NB4 (cell line): ENCODE results near the gene WASF1.

Source experiments
- DNase-seq: peaks from one replicate; pipeline ENCODE4 v3.0.0; 2010; ENCODE audit warnings: low read depth
- H3K4me3 ChIP-seq: one replicate; pipeline ENCODE4 v1.5.1; 2011; ENCODE audit warnings: mild to moderate bottlenecking, low read depth, low read length, moderate library complexity
- MYC ChIP-seq: IDR thresholded peaks from 2 replicates; pipeline ENCODE4 v1.6.1; 2011; ENCODE audit warnings: low read depth, low read length
- POLR2A ChIP-seq: IDR thresholded peaks from 2 replicates; pipeline ENCODE4 v1.6.1; 2011; ENCODE audit warnings: mild to moderate bottlenecking; ENCODE audit not compliant: insufficient read length; ENCODE audit errors: extremely low read depth
- TF ChIP-seq, protein P1 (sequence below): IDR thresholded peaks from 2 replicates; pipeline ENCODE4 v1.6.1; 2011; ENCODE audit warnings: low read depth, low read length
- TF ChIP-seq, protein P2 (sequence below): IDR thresholded peaks from one replicate; pipeline ENCODE4 v1.5.1; 2012; ENCODE audit warnings: low read depth, low read length

WASF1 gene

DNA sequence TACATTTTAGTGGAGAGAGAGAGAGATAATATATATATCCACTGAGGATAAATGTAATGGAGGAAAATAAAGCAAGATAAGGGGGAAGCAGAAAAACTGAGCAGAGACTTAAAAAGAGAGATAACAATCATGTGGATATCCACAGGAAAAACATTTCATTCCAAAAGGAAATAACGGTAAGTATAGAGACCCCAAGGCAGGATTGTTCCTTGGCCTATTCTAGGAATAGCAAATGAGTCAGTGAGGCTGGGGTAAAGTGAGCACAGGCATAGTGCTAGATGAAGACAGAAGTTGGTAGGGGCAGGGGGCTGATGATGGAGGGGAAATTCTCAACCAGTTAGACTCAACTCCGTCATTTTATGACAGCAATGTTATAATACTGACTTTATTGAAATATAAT lies 12.0 kb upstream of the WASF1 start:
- H3K4me3 ChIP-seq = no peak overlapping the region
- TF ChIP-seq, protein P1, sequence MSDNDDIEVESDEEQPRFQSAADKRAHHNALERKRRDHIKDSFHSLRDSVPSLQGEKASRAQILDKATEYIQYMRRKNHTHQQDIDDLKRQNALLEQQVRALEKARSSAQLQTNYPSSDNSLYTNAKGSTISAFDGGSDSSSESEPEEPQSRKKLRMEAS = no peak
- TF ChIP-seq, protein P2, sequence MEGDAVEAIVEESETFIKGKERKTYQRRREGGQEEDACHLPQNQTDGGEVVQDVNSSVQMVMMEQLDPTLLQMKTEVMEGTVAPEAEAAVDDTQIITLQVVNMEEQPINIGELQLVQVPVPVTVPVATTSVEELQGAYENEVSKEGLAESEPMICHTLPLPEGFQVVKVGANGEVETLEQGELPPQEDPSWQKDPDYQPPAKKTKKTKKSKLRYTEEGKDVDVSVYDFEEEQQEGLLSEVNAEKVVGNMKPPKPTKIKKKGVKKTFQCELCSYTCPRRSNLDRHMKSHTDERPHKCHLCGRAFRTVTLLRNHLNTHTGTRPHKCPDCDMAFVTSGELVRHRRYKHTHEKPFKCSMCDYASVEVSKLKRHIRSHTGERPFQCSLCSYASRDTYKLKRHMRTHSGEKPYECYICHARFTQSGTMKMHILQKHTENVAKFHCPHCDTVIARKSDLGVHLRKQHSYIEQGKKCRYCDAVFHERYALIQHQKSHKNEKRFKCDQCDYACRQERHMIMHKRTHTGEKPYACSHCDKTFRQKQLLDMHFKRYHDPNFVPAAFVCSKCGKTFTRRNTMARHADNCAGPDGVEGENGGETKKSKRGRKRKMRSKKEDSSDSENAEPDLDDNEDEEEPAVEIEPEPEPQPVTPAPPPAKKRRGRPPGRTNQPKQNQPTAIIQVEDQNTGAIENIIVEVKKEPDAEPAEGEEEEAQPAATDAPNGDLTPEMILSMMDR = no peak
- TF ChIP-seq MYC = no peak
- no peak for TF ChIP-seq POLR2A
- DNase-seq = no peak

DNA sequence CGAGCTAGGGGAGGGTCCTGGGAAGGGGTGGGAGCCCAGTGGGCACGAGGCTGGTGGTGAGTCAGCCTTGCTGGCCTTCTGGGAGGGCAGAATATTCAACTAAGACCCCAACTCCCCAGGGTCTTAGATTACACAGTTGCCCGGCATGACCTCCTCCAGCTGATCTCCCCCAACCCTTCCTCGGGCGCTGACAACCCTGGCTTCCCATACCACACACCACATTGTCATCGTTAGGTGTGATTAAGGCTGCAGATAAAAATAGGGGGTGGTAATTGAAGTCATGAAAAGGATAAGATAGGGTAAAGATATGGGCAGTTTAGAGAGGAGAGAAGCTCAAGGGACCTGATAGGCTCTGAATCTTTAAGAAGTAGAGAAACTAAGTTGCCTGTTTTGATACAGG lies 11.3 kb upstream of the WASF1 start:
- peak; percentile 57 for DNase-seq
- TF ChIP-seq, protein P2 = no peak
- TF ChIP-seq, protein P1 = no peak
- TF ChIP-seq POLR2A (no peak), MYC (no peak)
- no peak overlapping the region for H3K4me3 ChIP-seq

DNA sequence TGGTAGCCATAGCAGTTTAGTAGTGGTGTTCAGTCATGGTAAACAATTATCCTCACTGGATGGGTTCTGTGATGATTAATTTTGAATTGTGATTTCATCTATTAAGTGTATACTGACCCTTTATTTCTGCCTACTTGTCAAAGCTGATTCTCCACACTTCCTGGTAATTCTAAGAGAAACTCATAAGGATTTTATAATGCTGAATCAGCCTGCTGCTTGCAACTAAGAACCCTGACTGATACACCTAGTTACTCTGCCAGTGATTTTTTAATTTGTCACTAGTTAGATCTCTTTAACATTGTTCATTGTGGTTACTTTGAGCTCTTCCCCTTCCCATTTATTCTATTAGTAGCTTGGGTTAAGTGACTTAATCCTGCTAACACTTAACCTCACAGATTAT lies 9.3 kb upstream of the WASF1 start:
- DNase-seq = no peak
- TF ChIP-seq, protein P2 = no peak
- TF ChIP-seq, protein P1 = no peak
- TF ChIP-seq MYC = no peak
- TF ChIP-seq POLR2A = no peak
- no peak overlapping the region for H3K4me3 ChIP-seq

DNA sequence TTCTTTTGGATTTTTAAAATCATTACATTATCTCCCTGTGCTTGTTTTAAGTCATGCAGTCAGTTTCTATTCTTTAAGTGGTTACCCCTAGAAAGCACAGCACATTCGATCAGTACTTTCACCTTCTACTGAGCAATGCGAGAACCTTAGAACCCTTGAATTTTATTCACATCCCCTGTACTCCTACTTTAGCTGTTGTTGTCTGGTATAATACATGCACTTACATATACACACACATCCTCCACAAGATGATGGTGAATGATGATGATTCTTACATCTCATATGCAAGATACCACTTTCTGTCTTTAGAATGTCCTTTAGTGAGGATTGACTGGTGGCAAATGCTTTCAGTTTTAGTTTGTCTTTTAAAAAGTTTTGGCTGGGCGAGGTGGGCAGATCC lies 6.4 kb upstream of the WASF1 start:
- TF ChIP-seq, protein P2 = no peak
- TF ChIP-seq, protein P1 = no peak
- TF ChIP-seq MYC (no peak), POLR2A (no peak)
- no peak for DNase-seq
- no peak overlapping the region for H3K4me3 ChIP-seq

DNA sequence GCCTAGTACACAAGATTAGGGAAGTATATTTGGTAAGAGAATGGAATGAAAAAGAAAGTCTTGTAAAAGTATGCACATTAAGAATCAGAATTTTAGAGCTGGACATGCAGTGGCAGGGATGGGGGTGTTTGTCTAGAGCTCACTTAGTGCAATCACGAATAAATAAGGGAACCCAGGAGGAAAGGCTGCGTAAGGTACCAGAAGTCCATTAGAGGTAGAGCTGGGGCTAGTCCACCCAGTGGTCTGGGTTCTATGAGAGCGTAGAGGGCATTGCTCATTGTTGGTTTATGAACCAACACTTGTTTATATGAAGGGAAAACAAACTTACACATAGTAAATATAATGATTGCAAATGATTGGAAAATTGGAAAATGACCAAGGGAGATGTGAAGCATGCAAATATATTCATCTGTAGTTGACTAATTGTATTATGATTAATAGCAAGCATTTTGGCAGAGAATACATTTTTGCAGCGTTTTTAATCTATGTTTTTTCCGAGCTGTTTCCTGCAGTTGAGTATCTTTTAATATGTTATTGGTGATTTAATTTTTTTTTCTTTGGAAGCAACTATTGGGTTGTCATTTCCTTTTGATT lies 3.9 kb upstream of the WASF1 start:
- H3K4me3 ChIP-seq = peak overlapping the region; percentile 26
- no peak for DNase-seq
- TF ChIP-seq, protein P2 = no peak
- no peak for TF ChIP-seq POLR2A
- no peak for TF ChIP-seq MYC
- TF ChIP-seq, protein P1 = no peak
